VCaP (cell line): ENCODE data around the gene SLC6A3.

Experiments
- H3K27ac ChIP-seq: fragments of 450-650 bp; 2 replicates; pipeline ENCODE4 v1.5.1; 2017
- TF ChIP-seq, protein P1 (sequence below): fragments of 450-650 bp; conservative IDR thresholded peaks from 2 replicates; pipeline ENCODE4 v1.5.1; 2017; ENCODE audit warnings: mild to moderate bottlenecking, moderate library complexity

Gene SLC6A3

DNA sequence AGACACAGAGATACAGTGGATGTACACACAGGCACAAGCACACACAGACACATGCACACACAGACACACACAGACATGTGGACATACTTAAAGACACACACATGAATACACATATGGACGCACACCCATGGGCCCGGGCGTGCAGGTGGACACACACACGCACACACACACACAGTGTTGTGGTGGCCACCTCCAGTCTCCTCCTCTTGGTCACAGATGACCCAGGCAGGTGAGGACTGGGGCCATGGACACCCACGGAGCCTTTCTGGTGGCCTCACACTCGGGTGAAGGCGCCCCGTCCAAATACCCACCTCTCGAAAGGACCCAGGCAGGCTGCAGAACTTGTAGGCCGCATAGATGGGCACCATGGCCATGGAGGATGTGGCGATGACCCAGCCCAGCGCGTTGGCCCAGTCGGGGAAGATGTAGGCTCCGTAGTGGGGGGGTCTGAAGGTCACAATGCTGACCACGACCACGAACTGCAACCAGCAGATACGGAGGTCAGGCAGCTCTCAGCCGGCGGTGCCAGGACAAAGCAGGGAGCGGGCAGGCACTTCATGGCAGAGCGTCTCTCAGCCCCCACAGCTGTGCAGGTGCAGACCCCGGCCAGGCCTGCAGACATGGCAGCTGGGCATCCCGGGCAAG is 42.5 kb downstream of the SLC6A3 start:
- TF ChIP-seq, protein P1, sequence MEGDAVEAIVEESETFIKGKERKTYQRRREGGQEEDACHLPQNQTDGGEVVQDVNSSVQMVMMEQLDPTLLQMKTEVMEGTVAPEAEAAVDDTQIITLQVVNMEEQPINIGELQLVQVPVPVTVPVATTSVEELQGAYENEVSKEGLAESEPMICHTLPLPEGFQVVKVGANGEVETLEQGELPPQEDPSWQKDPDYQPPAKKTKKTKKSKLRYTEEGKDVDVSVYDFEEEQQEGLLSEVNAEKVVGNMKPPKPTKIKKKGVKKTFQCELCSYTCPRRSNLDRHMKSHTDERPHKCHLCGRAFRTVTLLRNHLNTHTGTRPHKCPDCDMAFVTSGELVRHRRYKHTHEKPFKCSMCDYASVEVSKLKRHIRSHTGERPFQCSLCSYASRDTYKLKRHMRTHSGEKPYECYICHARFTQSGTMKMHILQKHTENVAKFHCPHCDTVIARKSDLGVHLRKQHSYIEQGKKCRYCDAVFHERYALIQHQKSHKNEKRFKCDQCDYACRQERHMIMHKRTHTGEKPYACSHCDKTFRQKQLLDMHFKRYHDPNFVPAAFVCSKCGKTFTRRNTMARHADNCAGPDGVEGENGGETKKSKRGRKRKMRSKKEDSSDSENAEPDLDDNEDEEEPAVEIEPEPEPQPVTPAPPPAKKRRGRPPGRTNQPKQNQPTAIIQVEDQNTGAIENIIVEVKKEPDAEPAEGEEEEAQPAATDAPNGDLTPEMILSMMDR, result no peak
- no peak overlapping the region for H3K27ac ChIP-seq

DNA sequence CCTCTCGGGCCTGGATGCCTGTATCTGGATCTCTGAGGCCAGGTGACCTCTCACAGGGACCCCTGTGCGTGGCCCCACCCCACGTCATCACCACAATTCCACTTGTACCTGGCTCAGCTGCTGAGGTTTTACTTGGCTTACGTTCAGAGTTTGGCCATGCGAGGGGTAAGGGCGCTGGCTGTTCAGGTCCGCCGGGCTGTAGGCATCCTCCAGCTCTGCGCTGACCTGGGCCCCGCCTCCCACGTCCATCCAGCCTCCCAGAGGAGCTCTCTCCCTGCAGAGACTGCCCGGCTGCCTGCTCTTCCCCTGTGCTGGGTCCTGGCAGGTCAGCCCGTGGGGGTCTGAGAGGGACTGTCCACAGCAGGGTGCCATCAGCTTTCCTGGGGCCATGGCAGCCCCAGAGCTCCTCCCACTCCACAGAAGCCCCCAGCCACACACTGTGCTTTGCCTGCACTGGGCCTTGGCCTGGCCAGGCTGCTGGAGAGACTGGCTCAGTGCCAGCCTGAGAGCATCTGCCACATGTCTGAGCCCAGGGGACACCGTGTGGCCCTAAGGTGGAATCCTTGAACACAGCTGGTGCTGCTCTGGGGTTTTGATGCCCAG is 43.6 kb downstream of the SLC6A3 start:
- H3K27ac ChIP-seq, result no peak overlapping the region
- TF ChIP-seq, protein P1, result no peak

DNA sequence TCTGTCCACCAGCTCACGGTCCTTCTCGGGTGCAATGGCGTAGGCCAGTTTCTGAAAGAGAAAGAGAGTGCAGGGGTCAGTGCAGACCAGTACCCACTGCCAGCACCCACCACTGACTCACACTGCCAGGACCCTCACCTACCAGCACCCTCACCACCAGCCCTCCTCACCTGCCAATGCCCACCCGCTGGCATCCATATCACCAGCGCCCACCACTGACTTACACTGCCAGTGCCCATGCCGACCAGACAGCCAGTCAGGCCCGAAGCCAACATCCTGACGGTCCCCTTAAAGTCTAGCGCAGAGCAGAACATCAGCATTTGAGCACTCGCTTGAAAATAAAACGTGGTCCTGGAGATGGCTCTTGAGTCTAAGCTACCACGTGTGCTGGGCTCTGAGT is 44.3 kb downstream of the SLC6A3 start:
- no peak overlapping the region for H3K27ac ChIP-seq
- TF ChIP-seq, protein P1, result no peak

DNA sequence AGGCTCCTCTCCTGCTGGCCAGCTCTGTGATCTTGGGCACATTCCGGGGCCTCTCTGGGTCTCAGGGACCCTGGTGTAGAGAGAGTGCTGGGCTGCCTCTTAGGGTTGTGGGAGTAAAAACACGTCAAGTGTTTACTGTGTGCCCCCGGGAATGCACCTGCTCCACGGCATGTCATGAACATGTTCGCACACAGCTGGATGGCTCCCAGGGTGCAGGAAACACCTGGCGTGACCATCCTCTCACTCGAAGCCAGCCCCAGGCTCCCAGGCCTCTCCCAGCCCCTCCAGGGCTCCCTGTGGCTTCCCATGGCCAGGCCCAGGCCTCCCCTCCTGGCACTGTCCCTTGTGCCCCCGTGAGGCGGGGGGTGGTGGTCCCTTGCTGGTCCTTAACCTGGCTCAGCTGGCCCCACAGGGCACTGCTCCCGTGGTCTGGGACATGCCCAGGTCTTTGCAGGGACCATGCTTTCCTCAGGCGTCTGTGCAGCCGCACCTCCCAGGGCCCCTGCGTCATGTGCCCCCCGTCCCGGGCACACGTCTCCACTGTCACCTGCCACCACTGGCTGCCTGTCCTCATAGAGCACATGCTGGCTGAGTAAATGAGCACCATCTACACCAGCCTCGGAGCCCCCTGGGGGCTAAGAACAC is 44.9 kb downstream of the SLC6A3 start:
- H3K27ac ChIP-seq, result no peak overlapping the region
- TF ChIP-seq, protein P1, result no peak

DNA sequence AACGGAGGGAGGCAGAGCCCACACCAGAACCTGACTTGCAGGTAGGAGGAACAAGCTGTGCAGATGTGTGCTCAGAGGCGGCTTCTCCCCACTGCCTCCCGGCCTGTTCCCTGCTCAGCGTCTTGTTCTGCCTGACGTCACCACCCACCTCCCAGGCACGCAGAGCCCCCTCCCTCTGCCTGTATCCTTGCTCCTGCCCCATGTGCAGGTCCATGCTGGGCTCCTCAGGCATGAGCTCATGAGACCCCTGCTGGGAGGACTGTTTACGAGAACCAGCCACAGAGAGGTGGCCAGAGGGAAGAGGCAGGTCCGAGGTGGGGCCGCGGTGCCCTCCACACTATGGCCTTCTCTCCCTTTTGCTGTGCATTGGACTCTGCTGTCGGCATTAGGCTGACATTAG is 45.5 kb downstream of the SLC6A3 start:
- no peak overlapping the region for H3K27ac ChIP-seq
- TF ChIP-seq, protein P1, result no peak

DNA sequence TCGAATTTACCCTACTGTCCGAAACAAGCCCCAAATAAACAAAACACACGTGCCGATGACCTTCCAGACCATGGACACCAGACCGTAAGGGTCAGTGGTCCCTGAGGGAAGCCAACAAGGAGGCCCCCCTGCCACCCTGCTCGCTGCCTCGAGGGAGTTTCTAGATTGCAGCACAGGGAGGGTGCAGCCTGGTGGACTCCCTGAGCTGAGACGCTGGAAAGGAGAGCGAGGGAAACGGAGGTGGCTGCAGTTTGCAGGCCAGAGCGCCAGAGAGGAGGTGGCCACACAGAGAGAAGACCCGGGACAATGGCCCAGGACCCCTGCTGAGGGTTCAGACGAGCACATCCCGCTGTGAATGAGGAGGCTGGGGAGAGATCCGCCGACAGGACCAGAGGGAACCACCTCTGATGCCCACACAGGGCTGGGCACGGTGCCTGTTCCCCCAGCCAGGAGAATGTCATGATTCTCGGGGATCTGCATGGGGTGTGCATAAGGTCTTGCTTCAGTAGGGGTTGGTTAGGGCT is 48.9 kb downstream of the SLC6A3 start:
- TF ChIP-seq, protein P1, result no peak
- H3K27ac ChIP-seq, result no peak overlapping the region
